ENCODE data around the gene SLC27A5. TPM values are rescaled to one million over a fixed set of nuclear protein-coding genes. Genes with fewer than 3 reads are reported as not detected.
"Not testable (repeated sequence)": the region's sequence is repeated elsewhere in the genome, so short reads cannot be mapped to it uniquely, and the experiment has no call there.

SLC27A5 gene
- total and polyA plus RNA-seq, 2 of the 4 experiments (the other 2 are of a cell fraction), result 7.7 to 11.2 TPM

DNA sequence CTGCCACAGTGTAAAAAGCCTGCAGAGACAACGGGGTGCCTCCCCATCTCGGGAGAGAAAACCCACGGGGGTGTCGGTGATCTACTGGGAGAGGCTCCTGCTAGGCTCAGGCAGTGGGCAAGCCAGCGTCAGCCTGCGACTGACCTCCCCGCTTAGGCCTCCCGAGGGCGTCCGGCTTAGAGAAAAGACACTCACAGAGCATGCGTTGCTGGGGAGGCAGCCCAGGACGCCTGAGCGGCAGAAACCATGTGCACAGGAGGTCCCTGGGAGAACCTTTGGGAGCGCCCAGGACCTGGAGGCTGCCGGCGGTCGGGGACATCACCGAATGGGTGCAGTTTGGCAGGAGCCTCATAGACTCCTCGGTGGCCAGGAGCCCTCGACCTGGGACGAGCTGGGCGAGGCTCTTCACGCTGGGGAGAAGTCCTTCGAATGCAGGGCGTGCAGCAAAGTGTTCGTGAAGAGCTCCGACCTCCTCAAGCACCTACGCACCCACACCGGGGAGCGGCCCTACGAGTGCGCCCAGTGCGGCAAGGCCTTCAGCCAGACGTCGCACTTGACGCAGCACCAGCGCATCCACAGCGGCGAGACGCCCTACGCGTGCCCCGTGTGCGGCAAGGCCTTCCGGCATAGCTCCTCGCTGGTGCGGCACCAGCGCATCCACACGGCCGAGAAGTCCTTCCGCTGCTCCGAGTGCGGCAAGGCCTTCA is 40.8 kb downstream of the SLC27A5 start:
- H2BK15ac ChIP-seq (ENCODE audit: low read depth, low read length); H2AFZ ChIP-seq (replicated peaks; ENCODE audit: low read length, poor library complexity); H3K4me3 ChIP-seq (ENCODE audit: insufficient read depth, low read depth, low read length); H3K56ac ChIP-seq (ENCODE audit: extremely low read depth, insufficient read depth, low read length); DNase-seq; ATAC-seq (ENCODE audit: low read depth); dilution Hi-C loops (cut with HindIII; ENCODE audit: low sequenced_read_pairs, unreplicated experiment); H2AK9ac ChIP-seq (replicated peaks; ENCODE audit: low read depth, low read length, poor library complexity); H3K9me3 ChIP-seq (ENCODE audit: control insufficient read depth, insufficient read depth, low read length); H4K8ac ChIP-seq (ENCODE audit: low read depth in 2 of 2, low read length in 2 of 2); H4K91ac ChIP-seq (ENCODE audit: insufficient read depth, low read depth, low read length); H4K5ac ChIP-seq (ENCODE audit: low read depth, low read length); H3K4ac ChIP-seq (ENCODE audit: low read depth, low read length); H2AK5ac ChIP-seq (ENCODE audit: low read depth, low read length); H3K14ac ChIP-seq (replicated peaks; ENCODE audit: low read depth, low read length); H3K23ac ChIP-seq (ENCODE audit: low read depth, low read length); H2BK120ac ChIP-seq (ENCODE audit: low read depth, low read length); H3K27me3 ChIP-seq (ENCODE audit: control insufficient read depth, insufficient read depth, low read length); H3K4me2 ChIP-seq (ENCODE audit: low read depth, low read length); intact Hi-C loops (cut with micrococcal nuclease); POLR2A ChIA-PET (ENCODE audit: unreplicated experiment); H2BK5ac ChIP-seq (ENCODE audit: low read depth, low read length, poor library complexity, severe bottlenecking); H3K27ac ChIP-seq (ENCODE audit: insufficient read depth, low read length); in situ Hi-C loops (cut with MboI; ENCODE audit: low sequenced_read_pairs); CTCF ChIA-PET; H3K9ac ChIP-seq (ENCODE audit: low read depth, low read length); H2BK20ac ChIP-seq (ENCODE audit: low read depth, low read length); H3K18ac ChIP-seq (ENCODE audit: low read depth, low read length); BruUV-seq (replicated peaks): not testable (repeated sequence)
- Histone ChIP-seq H4K20me1 (ENCODE audit: insufficient read depth, low read length) (peaks cover 30% of the 10 kb centered on the region), H3K4me1 (ENCODE audit: control insufficient read depth, insufficient read depth, low read length) (peaks cover 21% of the 10 kb centered on the region), H3K36me3 (ENCODE audit: control insufficient read depth, insufficient read depth, low read length) (peaks cover 29% of the 10 kb centered on the region), H3K9me1 (ENCODE audit: insufficient read depth, low read length) (peaks cover 36% of the 10 kb centered on the region), H3K79me1 (ENCODE audit: low read depth in 1 of 2, low read length in 2 of 2) (peaks cover 14 to 50% of the 10 kb centered on the region in 2 experiments; a peak in 3 of 4 replicates)
- 93% methylated on average over 10 of the region's 53 CpGs; no CpG with 5 or more reads in 1 of the 2 experiments for WGBS, 2 experiments (ENCODE audit: extremely low coverage in 2 of 2, insufficient read length in 1 of 2)
